SK-N-MC (cell line): ENCODE results near the gene BTNL9.

Experiments used
- DNase-seq: peaks from one replicate; pipeline ENCODE4 v3.0.0-alpha.2; 2011; ENCODE audit warnings: low read depth, low spot score
- H3K27ac ChIP-seq: fragments of 200-600 bp; sonication (generic); 2 replicates; pipeline ENCODE4 v1.5.1; 2016; ENCODE audit warnings: mixed run types
- H3K36me3 ChIP-seq: fragments of 200-600 bp; sonication (generic); 2 replicates; pipeline ENCODE4 v1.6.1; 2017; ENCODE audit warnings: antibody characterized with exemption, low read length, mixed read lengths; ENCODE audit not compliant: insufficient read depth
- H3K4me3 ChIP-seq: fragments of 200-600 bp; sonication (generic); 2 replicates; pipeline ENCODE4 v1.5.1; 2016
- H3K9ac ChIP-seq: fragments of 200-600 bp; sonication (generic); 2 replicates; pipeline ENCODE4 v1.8.0; 2017; ENCODE audit warnings: mixed run types, mixed read lengths; ENCODE audit not compliant: insufficient read length
- H3K9me3 ChIP-seq: fragments of 200-600 bp; sonication (generic); 2 replicates; pipeline ENCODE4 v1.6.1; 2017; ENCODE audit warnings: low read depth, mild to moderate bottlenecking, antibody characterized with exemption, low read length, moderate library complexity, mixed read lengths
- EZH2 ChIP-seq: fragments of 200-600 bp; sonication (generic); IDR thresholded peaks from one replicate; pipeline ENCODE4 v1.6.1; 2017; ENCODE audit warnings: antibody characterized with exemption
- FOXP2 ChIP-seq: optimal IDR thresholded peaks from 2 replicates; pipeline ENCODE3; 2011; ENCODE audit warnings: mild to moderate bottlenecking, moderate library complexity; ENCODE audit not compliant: insufficient read depth; ENCODE audit errors: extremely low read length, control extremely low read depth
- POLR2AphosphoS5 ChIP-seq: IDR thresholded peaks from 2 replicates; pipeline ENCODE4 v1.6.1; 2012; ENCODE audit warnings: mild to moderate bottlenecking, low read depth, low read length, borderline replicate concordance

BTNL9 gene

GRCh38 chr5:181108578-181109165 is 68.6 kb downstream of the BTNL9 start:
- no peak overlapping the region for H3K9ac ChIP-seq
- no peak for DNase-seq
- TF ChIP-seq POLR2AphosphoS5 (no peak), EZH2 (no peak), FOXP2 (no peak)
- no peaks in the 10 kb centered on the region for H3K36me3 ChIP-seq
- no peak overlapping the region for H3K27ac ChIP-seq
- no peak overlapping the region for H3K4me3 ChIP-seq
- H3K9me3 ChIP-seq = no peaks in the 10 kb centered on the region

GRCh38 chr5:181109489-181110013 is 69.5 kb downstream of the BTNL9 start:
- Histone ChIP-seq H3K9ac (no peak overlapping the region), H3K4me3 (no peak overlapping the region), H3K27ac (no peak overlapping the region), H3K9me3 (no peaks in the 10 kb centered on the region), H3K36me3 (no peaks in the 10 kb centered on the region)
- DNase-seq = no peak
- TF ChIP-seq FOXP2 (no peak), POLR2AphosphoS5 (no peak), EZH2 (no peak)

- TF ChIP-seq EZH2 = no peak
- no peak for TF ChIP-seq POLR2AphosphoS5
These were observed 70.9 kb downstream of the BTNL9 start for GRCh38 chr5:181111010-181111409.

More at GRCh38 chr5:181111010-181111409, 70.9 kb downstream of the BTNL9 start:
- no peaks in the 10 kb centered on the region for H3K9me3 ChIP-seq
- no peak overlapping the region for H3K4me3 ChIP-seq
- H3K36me3 ChIP-seq = no peaks in the 10 kb centered on the region
- no peak for DNase-seq
- no peak overlapping the region for H3K9ac ChIP-seq
- no peak overlapping the region for H3K27ac ChIP-seq
